ENCODE data around the gene LEPR.

LEPR gene

DNA sequence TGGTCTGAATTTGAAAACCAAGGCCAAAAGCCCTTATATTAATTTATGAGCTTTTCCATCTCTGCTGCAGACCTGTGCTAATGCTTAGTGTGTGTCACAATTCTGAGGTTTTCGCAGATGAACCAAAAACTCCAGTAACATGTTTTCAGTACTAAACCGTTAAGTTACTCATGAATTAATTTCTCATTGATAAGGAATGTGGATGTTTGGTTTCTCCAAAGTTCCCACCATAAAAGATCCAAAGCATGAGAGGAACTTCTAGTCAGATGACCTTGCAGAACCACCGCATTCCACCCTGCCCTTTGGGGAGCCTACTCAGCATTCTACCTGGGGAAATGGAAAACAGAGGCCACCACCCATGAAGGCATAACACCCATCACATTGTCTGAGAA is 7.5 kb upstream of the LEPR start:
- DNase-seq = peak; percentile 91

DNA sequence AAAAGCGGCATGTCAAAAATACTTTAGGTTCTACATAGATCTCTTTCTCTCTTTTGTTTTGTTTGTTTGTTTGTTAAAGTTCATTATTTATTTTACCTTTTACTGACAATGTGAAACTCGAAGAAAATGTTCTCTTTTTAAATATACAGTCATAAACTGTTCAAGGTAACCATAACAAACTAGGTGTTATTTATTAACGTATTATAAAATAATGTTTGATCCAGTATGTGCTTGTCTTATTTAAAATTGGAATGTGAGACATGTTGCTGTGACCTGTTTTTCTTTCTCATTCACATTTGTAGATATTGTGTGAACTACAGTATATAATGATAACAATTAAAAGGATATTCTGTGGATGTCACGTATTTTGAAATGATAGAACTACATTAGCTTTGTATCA is 5.9 kb upstream of the LEPR start:
- DNase-seq = no peak

DNA sequence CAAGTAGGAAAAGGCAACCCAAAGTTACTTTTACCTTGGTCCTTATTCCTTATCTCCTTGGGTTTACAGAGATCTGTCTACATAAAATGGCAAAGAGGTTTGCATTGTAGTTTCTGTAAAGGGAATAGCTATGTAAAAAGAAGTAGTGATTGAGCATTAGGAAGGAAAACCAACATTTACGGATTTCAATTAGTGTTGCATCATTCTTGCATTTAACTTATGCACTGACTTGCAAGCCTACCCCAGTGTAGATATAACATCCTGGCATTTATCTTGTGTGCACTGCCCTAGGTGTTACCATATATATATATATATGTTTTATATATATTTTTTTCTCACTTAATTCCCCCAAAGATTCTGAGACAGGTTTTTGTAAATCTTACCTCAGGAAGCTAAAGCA is 3.7 kb upstream of the LEPR start:
- no peak for DNase-seq

DNA sequence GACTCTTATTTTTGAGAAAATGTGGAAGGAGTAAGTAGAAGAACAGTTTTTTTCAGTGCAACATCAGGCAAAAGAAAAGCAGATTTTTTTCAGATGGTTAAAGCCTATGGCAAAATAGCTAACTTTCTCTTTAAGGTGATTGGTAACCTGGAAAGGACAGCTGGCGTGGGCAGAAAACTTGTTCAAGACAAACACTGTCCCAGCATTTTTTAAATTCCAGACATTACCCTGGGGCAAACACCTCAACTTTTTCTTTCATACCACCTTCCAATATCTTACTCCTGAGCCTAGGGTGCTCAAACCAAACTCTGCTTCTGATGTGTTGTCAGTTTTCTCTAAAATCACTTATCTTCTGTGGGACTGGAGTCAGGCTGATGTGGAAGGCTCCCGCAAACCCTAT is 2.7 kb upstream of the LEPR start:
- no peak for DNase-seq

DNA sequence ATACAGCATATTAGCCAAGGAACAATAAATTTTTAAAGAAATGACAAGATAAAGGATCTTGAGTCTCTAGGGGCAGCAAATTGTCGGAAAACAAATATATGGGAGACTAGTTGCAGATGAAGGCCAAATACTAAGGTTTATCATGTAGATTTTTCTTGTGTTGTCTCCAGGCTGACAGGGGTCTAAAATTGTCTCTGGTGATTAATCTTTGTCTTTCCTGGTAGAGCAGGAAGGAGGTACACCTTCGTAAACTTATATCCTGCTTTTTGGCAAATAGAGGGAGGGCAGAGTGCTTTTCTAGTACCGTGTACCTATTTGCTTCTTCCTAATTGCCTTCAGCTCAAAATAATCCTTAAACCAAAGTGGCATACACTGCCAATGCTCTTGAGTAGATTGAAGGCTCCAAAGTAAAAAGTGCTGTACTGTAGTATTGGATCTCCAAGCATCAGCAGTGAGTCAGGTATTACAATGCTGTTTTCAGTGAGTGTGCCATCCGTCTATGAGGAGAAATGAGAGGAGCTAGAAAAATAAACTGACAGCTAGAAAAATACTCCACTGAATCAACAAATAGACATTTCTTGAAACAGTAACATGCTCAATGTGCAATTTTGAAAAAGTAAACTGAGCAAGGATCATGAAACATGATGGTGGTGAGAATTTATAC is 1.8 kb upstream of the LEPR start:
- no peak for DNase-seq

DNA sequence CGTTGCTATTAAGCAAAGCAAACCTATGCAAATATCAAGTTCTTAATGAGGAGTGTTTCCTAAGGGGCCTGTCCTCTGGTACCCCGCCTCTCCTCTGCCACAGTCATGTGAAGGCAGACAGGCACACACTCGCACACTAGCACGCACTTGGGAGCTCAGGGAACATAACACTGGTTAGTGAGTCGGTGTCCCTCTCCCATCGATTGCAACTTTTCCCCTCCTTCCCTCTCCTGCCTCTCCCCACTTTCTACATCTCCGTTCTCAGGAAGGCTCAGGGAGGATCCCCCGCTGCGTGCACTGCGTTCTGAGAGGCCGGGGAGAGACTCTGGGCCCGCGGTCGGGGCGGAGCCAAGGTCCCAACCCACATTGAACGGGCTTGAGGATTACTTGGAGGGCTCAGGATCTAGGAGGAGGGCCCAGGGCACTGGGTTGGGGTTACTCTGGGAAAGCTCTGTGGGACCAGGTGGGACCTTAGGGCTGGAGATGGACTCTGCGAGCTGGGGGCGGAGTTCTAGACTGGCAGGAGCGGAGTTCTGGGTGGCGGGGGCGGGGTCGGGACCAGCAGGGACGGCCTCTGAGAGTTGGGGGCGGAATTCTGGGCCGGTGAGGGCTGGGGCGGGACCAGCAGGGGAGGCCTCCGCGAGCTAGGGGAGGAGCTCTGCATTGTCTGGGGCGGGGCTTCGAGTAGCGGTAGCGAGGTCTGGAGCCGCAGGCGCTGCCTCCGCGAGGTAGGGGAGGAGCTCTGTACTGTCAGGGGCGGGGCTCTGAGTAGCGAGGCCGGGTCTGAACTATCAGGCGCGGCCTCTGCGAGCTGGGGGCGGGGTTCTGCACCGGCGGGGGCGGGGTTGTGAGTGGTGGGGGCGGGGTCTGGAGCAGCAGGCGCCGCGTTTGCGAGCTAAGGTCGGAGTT is 533 bp upstream of the LEPR start:
- peak; percentile 99 for DNase-seq

DNA sequence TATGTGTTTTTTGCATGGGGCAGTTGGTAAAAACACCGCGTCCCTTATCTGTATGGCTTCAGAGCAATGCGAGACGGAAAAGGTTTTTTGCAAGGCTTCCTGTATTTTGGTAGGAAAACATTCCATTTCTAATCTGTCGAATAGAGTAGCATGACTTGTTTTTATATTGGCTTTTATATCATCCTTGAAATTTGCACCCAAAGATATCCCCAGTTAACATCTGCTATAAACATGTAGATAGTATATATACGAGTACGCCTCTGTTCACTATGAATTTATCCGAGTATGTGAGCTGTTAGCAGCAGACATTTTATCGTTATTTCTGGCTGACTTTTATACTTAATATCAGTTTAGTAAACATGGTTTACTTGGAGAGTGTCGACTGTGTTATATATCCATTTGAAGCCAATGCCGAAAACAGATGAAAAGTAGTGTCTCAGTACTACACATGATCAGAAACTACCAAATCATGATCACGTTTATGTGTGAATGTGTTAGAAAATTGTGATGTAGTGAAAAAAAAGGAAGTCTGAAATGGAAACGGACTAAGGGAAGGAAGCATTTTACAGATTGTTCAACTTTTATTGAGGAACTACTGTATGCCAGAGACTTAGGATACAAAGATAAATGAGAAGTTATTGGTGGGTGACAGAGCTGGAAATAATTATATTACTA is 1.0 kb downstream of the LEPR start:
- no peak for DNase-seq

DNA sequence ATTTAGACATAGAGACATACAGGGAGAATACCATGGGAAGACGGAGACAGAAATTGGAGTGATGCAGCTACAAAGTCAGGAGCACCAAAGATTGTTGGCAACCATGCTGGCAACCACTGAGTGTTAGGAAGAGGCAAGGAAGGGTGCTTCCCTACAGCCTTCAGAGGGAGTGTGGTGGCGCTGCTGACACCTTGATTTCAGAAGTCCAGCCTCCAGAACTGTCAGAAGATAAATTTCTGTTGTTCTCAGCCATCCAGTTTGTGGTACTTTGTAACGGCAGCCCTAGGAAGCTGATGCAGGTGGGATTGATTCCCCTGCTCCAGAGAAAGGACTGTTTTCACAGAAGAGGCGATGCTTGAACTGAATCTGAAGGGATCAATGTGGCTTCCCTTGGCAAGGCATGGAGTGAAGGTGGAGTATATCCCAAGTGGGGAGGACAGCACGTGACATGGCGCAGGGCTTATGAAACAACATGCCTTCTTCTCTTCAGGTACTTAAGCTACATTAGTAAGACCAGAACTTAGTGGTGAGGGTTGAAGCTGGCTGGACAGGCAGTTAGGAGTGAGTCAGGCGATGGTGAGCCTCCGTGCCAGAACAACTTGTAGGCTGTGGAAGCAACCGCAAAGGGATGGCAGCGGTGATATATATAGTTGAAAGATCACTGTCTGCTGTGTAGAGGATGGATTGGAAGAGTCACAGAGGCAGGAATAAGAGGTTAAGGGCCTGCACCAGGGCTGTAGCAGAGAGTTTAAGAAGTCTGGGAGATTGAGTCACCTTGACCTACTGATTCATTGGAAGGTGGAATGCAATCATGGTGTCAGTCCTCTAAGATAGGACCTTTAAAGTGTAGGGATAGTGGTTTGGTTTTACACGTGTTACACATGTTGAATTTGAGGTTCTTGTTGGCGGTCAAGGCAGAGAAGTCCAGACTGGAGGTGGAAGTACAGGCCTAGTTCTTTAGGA is 2.1 kb downstream of the LEPR start:
- peak; percentile 79 for DNase-seq

DNA sequence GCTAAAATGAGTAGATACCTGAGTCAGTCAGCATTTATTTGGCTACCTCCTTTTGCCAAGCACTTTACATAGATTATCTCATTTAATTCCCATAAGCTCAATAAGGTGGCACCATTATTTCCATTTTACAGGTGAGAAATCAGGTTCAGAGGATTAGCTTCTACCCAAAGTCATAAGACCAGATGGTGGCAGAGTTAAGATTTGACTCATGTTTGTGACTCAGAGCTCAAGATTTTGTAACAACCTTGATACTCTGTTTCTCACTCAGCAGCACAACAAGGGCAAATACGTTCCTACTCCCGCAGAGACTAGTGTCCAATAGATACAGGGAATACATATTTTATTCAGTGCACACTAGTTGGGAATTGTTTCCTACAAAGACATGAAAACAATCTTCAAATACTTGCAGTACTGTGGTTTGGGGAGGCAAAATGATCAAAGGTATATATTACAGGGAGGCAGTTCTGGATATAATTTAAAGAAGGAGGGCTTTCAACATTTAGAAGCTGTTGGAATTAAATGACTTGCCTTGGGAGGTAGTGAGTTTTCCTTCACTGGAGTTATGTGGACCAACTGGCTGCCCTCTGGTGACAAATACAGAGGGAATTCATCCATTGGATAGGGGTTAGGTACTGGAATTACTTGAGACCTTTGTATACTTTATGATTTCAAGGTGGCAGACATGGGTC is 3.6 kb downstream of the LEPR start:
- DNase-seq = peak; percentile 90

DNA sequence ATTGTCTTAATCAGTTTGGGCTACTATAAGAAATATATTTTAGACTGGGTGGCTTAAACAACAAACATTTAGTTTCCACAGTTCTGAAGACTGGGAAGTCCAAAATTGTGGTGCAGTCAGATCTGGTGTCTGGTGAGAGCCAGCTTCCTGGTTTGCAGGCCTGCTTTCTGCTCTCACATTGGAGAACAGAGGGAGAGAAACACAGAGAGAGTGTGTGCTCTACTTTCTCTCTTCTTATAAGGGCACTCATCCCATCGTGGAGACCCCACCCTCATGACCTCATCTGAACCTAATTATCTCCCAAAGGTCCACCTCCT is 4.1 kb downstream of the LEPR start:
- peak; percentile 37 for DNase-seq

DNA sequence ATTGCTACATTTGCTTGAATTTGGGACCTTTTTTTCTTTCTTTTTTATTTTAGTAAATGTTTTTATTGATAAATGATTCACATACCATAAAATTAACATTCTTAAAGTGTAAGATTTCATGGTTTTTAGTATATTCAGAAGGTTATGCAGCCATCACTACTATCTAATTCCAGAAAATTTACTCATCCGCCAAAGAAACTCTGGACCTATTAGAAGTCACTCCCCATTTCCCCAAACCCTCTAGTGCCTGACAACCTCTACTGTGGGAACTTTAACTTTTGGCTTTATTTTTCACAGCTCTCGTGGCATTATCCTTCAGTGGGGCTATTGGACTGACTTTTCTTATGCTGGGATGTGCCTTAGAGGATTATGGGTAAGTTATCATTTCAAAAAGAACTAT is 4.5 kb downstream of the LEPR start:
- peak; percentile 47 for DNase-seq

DNA sequence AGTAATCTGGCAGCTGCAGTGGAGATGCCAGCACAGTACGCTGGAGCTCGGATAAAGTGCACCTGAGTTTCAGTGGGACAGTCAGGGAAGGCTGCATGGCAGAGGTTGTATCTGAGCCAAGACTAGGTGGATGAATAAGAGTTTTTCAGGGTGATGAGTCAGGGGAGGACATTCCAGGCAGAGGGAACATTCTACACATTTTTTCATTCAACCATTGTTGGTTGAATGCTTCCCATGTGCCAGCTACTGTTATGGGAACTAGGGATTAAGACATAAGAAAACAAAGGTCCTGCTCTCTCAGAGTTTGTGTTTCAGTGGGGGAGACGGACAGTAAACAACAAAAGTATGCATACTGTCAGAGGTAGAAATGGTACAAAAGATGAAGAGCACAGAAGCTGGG is 5.2 kb downstream of the LEPR start:
- DNase-seq = peak; percentile 95

DNA sequence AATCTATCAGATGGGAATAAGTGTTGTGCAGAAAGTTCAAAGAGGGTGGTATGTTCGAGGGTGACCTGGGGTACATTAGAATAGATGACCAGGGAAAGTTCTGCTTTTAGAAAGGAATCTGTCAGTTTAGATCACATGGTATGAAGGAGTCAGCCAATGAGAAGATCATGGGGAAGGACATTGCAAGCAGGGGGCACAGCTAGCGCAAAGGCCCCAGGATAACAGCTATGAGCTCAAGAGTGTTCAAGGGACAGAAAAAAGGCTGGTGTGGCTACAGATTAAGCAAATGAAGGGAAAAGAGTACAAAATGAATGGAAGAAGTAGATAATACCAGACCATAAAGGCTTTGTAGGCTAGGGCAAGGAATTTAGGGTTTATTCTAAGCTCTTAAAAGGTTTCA is 8.6 kb downstream of the LEPR start:
- DNase-seq = no peak

DNA sequence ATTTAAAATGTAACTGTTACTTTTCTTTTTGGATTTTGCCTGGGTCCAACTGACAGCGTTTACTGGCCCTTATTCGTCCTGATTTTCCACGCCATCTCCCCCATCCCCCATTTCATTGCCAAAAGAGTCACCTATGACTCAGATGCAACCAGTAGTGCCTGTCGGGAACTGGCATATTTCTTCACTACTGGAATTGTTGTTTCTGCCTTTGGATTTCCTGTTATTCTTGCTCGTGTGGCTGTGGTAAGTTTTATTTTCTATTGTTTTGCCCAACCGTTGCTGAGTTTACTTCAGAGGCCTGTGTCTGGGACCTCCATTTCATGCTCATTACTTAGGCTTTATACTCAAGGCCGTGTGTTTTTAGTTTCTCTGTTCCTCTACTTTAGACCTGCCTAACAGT is 9.3 kb downstream of the LEPR start:
- peak; percentile 83 for DNase-seq

DNA sequence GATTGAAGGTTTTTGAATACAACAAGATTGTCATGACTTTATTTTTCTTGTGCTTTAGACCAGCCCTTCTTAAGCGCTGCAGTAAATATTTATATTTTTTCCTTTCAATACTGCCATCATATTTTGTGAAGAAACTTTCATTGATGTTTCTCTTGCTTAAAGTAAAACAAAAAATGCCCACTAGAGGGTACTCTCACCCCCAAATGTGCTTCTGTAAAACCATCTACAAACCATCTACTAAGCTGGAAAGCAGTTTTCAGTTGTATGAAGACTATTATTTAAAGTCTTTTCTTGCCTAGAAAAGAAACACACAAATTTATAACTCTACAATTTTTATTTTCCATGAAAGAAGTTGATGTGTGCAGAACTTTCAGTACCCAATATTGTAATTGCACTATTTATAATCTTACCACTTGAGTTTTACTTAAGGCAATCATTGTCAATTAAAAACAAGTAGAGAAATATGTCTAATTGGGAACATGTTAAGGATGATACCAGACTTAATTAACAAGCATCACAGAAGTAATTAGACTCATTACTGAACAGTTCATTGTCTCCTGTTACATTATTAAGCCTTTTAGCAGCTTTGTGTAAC is 10.7 kb downstream of the LEPR start:
- DNase-seq = peak; percentile 60

DNA sequence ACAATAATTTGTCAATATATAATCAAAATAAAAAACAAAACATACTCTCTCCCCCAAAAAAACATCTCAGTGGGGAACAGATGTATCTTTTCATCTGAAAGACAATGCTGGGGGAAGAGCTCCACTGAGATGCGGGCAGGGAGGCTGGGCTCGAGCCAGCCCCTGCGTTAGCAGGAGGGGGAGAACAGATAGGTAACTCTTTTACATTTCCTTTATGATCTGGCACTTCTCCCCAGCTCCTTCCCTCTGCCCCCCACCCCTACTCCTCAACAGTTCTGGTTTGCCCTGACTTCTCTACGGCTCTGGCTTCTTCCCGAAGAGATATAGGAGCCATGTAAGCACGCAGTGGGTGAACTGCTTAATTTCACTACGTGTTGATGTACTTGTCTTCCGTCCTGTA is 12.4 kb downstream of the LEPR start:
- DNase-seq = no peak

DNA sequence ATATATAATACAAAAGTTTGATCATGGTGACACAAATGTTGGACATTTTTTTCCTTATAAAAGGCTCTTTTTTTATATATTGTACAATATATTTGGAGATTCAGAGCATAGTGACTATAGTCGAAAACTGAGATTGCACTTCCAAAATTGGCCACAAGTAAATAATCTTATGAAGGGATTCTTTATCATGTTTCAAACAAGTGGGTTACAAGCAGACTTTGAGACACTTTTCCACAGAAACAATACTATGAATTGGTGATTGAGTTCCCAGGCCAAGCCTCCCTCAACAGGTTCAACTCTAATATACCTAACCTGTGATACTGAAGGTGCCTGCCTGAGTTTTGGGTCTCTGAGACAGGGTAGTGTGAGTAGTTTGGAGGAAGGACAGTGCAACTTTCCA is 13.8 kb downstream of the LEPR start:
- DNase-seq = no peak

DNA sequence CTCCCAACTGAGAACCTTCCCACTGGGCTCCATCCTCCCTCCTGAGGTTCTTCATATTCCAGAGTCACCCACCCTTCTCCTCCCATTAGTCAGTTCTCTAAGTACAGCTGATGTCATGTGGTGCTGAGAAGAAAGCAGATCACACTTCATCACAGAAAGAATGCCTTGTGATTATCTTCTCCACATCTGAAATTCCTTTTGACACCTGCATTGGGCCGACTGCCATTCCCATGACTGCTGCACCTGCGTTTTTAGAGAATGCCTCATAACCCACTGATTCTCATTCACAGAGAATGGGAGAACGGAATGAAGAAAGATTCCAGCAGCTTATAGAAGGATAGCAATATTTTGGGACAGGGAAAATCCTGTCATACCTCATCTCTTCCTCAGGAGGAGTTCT is 14.3 kb downstream of the LEPR start:
- DNase-seq = no peak

DNA sequence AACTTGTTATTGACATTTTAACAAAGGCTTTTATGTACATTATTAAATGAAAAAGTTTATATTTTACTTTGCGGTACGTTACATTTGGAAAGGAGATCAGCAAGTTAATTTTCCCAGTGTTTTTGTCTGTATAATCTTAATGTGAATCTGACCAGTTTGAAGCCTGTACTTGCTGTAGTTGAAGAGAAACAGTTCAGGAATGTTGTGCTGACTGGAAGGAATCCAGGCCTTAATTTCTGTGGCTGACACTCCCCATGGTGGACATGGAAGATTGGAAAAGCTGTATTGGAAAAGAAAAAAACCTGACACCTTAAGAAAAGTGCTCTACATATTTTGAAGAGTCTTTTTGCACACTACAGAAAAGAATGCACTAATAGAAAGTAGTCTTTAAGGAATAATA is 15.5 kb downstream of the LEPR start:
- DNase-seq = peak; percentile 45

DNA sequence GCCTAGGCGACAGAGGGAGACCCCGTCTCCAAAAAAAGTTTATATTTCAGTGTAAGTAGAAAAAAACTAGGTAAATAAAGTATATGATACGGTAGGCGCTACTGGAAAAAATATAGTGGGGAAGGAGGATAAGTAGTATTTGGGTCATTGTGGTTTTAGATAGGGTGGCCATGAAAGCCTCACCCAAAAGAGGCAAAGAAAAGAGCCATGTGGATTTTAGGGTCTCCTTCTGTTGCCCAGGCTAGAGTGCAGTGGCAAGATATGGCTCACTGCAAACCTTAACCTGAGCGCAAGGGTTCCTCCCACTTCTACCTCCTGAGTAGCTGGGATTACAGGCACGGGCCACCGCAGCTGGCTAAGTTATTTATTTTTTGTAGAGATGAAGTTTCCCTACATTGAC is 17.1 kb downstream of the LEPR start:
- no peak for DNase-seq

DNA sequence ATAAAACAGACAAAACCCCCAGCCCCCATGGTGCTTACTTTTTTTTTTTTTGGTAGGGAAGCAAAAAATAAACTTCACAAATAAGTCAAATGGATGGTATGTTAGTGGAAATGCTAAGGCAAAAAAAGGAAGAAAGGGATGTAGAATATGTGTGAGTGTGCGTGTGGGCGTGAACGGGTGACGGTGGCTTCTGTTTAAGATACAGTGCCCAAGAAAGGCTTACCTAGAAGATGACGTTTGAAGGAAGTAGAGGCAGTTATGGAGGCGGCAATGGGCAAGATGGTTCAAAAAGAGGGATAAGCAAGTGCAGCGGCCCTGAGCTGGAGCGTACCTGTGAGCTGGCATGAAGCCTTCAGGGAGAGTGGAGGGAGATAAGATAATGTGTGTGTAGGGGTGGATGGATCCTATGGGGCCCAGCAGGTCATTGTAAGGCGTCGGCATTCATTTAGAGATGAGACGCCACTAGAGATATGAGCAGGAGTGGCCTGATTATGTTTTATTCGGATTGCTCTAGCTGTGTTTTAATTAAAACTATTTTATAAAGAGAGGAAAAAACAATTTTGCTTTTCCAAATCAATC is 19.9 kb downstream of the LEPR start:
- no peak for DNase-seq

DNA sequence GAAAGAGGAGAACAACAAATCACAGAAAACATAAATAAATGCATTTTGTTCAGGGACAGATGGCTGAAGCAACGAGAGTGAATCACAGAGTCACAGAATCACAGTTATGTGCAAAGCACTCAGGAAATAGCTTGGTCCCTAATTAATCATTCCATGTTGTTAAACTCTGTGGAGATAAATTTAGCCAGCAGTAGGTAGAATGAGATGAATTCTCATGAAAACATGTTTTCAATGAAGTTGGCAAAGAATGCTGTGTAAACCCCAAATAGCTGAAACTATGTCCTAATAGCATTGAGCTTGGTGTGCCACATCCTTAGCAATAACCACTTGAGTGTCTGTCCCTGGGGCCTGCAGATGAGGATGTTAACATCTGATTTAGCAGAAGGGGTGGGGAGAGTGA is 20.4 kb downstream of the LEPR start:
- DNase-seq = peak; percentile 38
